ENCODE data around the gene DDX56. TPM values are rescaled to one million over a fixed set of nuclear protein-coding genes. Genes with fewer than 3 reads are reported as not detected.

Gene DDX56
- total and polyA plus RNA-seq, 9 of the 15 experiments (the other 6 are each of a cell fraction or from before 2014, with no cell fraction given): 33.0 to 145 (median 102) TPM

DNA sequence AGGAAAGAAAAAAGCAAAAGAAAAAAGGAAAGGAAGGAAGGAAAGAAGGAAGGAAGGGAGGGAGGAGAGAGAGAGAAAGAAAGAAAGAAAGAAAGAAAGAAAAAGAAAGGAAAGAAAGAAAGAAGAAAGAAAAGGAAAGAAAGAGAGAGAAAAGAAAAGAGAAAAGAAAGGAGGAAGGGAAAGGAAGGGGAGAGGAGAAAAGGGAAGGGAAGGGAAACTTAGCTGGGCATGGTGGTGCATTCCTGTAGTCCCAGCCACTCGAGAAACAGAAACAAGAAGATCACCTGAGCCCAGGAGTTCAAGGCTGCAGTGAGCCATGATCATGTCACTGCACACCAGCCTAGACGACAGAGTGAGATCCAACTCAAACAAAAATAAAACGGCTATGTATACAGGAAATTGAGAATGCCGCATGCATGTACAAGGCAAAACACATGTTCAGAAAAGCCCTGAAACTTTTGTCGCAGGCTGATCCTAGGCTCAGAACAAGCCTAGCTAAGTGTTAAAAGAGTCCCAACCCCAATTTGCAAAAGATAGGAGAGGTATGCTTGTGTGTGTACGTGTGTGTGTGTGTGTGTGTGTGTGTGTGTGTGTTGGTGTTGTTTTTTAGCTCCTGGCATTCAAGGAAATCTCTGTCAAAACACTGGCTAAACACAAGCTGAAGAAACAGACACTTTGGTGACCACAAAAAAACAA, 26.0 kb downstream of the DDX56 start:
- Histone ChIP-seq H3K27me3 (ENCODE audit: control insufficient read depth in 2 of 2, insufficient read depth in 2 of 2, low read length in 2 of 2) (no peaks in the 10 kb centered on the region), H3K36me3 (ENCODE audit: control insufficient read depth, insufficient read depth, low read length) (no peaks in the 10 kb centered on the region), H3K79me2 (ENCODE audit: control insufficient read depth, insufficient read depth, low read length) (no peaks in the 10 kb centered on the region), H4K20me1 (replicated peaks; ENCODE audit: control insufficient read depth, insufficient read depth, low read length) (no peaks in the 10 kb centered on the region), H3K9me3 (replicated peaks; ENCODE audit: control insufficient read depth, insufficient read depth, low read depth, low read length) (no peaks in the 10 kb centered on the region; the same call in 1 of the 2 replicates), H3K4me1 (replicated peaks in 1 of 2; ENCODE audit: control insufficient read depth in 2 of 2, insufficient read depth in 2 of 2, low read length in 2 of 2) (peaks cover 4 to 6% of the 10 kb centered on the region in 2 experiments; a peak in 4 of 5 replicates), H2AFZ (ENCODE audit: low read depth, low read length) (peak overlapping the region; percentile 82), H3K4me2 (ENCODE audit: insufficient read depth, low read length) (peak overlapping the region; percentile 18; the same call in 1 of the 2 replicates), H3K9me1 (ENCODE audit: control insufficient read depth, insufficient read depth, low read length) (no peaks in the 10 kb centered on the region), H3K27ac (ENCODE audit: extremely low read depth, low read depth, low read length) (no peak overlapping the region), H3K9ac (ENCODE audit: insufficient read depth in 1 of 2, low read depth in 2 of 2, low read length in 2 of 2) (peak overlapping the region in 1 of 2 experiments; percentile 71; a peak in 1 of 4 replicates), H3K4me3 (no peak overlapping the region)
- in situ Hi-C loops (cut with MboI): no loop called here
- FAIRE-seq (no peak), ATAC-seq (peak; percentile 43), DNase-seq (ENCODE audit: extremely low read depth in 1 of 4, low spot score in 3 of 4) (no peak)
- no TSS peak for BruUV-seq (replicated peaks)
- ChIA-PET CTCF (ENCODE audit: low intra/inter-chr PET ratio) (no interaction called here), POLR2A (interaction anchor here (0.6 to 2.1 kb wide), 4 partner anchors 9 to 635 kb away, joined by 3 to 7 read pairs (median 3); no protein-coding TSS in a partner anchor)
- WGBS (ENCODE audit: insufficient coverage, low coverage, missing lambda C conversion rate): 22% methylated on average over 6 of the region's 6 CpGs
- intact Hi-C loops (cut with micrococcal nuclease): no loop called here
- TF ChIP-seq ARNT (IDR thresholded peaks at IDR 0.05) (peak in 1 of 2 experiments; percentile 59; a peak in 1 of 4 replicates), SRSF3 (IDR thresholded peaks at IDR 0.05; ENCODE audit: insufficient read depth, low read length) (no peak), OTX1 (CRISPR knock-in tag; IDR thresholded peaks at IDR 0.05) (0 out of 2 replicates have a peak, but pooled peaks have one; percentile 34), NCOA4 (IDR thresholded peaks at IDR 0.05; ENCODE audit: partially characterized antibody) (peak; percentile 21), NELFE (IDR thresholded peaks at IDR 0.05; ENCODE audit: insufficient read depth, insufficient read length) (no peak), THRAP3 (IDR thresholded peaks at IDR 0.05; ENCODE audit: borderline replicate concordance) (0 out of 2 replicates have a peak, but pooled peaks have one; percentile 18), BRD9 (IDR thresholded peaks at IDR 0.05; ENCODE audit: low read depth, partially characterized antibody) (no peak), ELF1 (tag; IDR thresholded peaks at IDR 0.05) (no peak), CC2D1A (IDR thresholded peaks at IDR 0.05) (no peak), SNIP1 (IDR thresholded peaks at IDR 0.05; ENCODE audit: low read depth) (0 out of 2 replicates have a peak, but pooled peaks have one; percentile 9), LARP7 (IDR thresholded peaks at IDR 0.05) (0 out of 2 replicates have a peak, but pooled peaks have one; percentile 48), ZFX (CRISPR knock-in tag; IDR thresholded peaks at IDR 0.05) (no peak), MTA2 (IDR thresholded peaks at IDR 0.05; ENCODE audit: low read depth) (0 out of 2 replicates have a peak, but pooled peaks have one; percentile 11)
- TF ChIP-seq, protein P1, sequence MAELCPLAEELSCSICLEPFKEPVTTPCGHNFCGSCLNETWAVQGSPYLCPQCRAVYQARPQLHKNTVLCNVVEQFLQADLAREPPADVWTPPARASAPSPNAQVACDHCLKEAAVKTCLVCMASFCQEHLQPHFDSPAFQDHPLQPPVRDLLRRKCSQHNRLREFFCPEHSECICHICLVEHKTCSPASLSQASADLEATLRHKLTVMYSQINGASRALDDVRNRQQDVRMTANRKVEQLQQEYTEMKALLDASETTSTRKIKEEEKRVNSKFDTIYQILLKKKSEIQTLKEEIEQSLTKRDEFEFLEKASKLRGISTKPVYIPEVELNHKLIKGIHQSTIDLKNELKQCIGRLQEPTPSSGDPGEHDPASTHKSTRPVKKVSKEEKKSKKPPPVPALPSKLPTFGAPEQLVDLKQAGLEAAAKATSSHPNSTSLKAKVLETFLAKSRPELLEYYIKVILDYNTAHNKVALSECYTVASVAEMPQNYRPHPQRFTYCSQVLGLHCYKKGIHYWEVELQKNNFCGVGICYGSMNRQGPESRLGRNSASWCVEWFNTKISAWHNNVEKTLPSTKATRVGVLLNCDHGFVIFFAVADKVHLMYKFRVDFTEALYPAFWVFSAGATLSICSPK (IDR thresholded peaks at IDR 0.05; ENCODE audit: borderline replicate concordance): peak; percentile 76; the same call in 1 of the 2 replicates
- TF ChIP-seq, protein P2, sequence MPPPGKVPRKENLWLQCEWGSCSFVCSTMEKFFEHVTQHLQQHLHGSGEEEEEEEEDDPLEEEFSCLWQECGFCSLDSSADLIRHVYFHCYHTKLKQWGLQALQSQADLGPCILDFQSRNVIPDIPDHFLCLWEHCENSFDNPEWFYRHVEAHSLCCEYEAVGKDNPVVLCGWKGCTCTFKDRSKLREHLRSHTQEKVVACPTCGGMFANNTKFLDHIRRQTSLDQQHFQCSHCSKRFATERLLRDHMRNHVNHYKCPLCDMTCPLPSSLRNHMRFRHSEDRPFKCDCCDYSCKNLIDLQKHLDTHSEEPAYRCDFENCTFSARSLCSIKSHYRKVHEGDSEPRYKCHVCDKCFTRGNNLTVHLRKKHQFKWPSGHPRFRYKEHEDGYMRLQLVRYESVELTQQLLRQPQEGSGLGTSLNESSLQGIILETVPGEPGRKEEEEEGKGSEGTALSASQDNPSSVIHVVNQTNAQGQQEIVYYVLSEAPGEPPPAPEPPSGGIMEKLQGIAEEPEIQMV (tag; conservative IDR thresholded peaks at IDR 0.05; ENCODE audit: low read depth): 0 out of 2 replicates have a peak, but pooled peaks have one; percentile 49
- TF ChIP-seq, protein P3, sequence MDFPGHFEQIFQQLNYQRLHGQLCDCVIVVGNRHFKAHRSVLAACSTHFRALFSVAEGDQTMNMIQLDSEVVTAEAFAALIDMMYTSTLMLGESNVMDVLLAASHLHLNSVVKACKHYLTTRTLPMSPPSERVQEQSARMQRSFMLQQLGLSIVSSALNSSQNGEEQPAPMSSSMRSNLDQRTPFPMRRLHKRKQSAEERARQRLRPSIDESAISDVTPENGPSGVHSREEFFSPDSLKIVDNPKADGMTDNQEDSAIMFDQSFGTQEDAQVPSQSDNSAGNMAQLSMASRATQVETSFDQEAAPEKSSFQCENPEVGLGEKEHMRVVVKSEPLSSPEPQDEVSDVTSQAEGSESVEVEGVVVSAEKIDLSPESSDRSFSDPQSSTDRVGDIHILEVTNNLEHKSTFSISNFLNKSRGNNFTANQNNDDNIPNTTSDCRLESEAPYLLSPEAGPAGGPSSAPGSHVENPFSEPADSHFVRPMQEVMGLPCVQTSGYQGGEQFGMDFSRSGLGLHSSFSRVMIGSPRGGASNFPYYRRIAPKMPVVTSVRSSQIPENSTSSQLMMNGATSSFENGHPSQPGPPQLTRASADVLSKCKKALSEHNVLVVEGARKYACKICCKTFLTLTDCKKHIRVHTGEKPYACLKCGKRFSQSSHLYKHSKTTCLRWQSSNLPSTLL (IDR thresholded peaks at IDR 0.05): 0 out of 2 replicates have a peak, but pooled peaks have one; percentile 56
